ENCODE measurements around the gene POLR2L. TPM values are rescaled to one million over a fixed set of nuclear protein-coding genes. Genes with fewer than 3 reads are reported as not detected.
A peak's percentile ranks its signal among the peaks of the same experiment; 100 is the strongest.

Gene POLR2L
- total and polyA plus RNA-seq, 3 donors from 2014 or later, result 32.9 to 97.3 (median 48.4) TPM

DNA sequence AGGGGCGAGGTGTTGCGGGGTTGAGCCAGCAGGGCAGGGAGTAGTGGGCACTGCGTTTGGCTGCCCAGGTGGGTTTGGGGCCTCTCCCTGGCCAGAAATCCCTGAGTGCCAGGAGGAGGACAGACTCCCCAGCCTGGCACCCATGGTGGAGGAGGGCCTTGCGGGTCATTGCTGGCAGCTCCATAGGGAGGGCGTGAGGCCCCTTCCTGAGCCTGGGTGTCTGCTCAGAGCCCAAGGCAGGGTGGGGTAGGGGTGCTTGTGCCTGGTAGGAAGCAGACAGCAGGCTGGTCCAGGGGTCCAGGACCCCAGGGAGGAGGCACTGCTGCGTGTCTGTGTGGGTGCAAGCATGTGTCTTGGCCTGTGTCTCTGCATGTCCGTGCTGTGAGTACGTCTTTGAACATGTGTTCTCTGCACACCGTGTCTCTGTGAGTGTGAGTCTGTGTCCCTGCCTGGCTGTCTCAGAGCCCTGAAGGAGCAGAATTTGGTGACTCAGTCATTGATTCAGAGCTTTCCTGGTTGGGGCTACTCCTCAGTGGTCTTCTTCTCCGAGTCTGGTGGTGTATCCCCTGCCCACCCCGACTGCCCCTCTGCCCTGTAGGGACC, 4.3 kb upstream of the POLR2L start:
- H3K4me1 ChIP-seq, result peaks cover 62% of the 10 kb centered on the region
- intact Hi-C loops (cut with DNase I; ENCODE audit: low total_unique reads), result no loop called here
- H3K27ac ChIP-seq, result peak overlapping the region; percentile 89 to 97
- no peak for DNase-seq
- no peaks in the 10 kb centered on the region for H3K27me3 ChIP-seq
- TF ChIP-seq, protein P1, sequence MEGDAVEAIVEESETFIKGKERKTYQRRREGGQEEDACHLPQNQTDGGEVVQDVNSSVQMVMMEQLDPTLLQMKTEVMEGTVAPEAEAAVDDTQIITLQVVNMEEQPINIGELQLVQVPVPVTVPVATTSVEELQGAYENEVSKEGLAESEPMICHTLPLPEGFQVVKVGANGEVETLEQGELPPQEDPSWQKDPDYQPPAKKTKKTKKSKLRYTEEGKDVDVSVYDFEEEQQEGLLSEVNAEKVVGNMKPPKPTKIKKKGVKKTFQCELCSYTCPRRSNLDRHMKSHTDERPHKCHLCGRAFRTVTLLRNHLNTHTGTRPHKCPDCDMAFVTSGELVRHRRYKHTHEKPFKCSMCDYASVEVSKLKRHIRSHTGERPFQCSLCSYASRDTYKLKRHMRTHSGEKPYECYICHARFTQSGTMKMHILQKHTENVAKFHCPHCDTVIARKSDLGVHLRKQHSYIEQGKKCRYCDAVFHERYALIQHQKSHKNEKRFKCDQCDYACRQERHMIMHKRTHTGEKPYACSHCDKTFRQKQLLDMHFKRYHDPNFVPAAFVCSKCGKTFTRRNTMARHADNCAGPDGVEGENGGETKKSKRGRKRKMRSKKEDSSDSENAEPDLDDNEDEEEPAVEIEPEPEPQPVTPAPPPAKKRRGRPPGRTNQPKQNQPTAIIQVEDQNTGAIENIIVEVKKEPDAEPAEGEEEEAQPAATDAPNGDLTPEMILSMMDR (IDR thresholded peaks at IDR 0.05), result no peak
- no peak for TF ChIP-seq POLR2A (IDR thresholded peaks at IDR 0.05)
- H3K4me3 ChIP-seq, result no peak overlapping the region
- H3K36me3 ChIP-seq (ENCODE audit: low read depth, missing control alignments), result no peaks in the 10 kb centered on the region
- 67 to 78% methylated on average over 7 to 11 of the region's 11 CpGs for WGBS, 2 donors
- H3K9me3 ChIP-seq, result no peaks in the 10 kb centered on the region

DNA sequence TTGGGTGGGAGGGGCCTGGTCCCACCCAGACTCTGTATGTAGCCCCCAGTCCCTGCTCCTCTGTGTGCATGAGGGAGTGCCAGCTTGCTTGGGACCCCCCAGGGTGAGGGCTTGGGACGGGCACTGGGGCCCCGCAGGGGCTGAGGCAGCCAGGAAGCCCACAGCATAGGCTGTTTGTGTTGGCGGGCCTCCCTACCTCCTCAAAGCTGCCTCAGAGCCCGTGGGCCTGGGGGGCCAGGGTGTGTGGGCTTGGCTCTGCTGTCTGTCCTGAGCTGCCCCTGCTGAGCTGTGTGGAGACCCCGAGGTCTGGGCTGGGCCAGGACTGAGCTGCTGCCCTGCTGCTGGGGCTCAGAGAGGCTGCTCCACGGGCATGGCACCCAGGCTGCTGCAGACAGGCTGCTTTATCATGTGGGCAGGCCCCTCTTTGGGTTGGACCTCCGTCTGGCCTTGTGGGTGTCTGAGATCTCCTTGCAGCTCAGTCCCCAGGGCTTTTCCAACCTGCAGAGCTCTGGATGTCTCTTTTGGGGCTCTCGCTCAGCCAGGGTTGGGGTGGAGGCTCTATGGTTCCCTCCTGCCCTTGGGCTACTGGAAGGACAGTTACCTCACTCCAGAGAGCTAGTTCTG, 3.7 kb upstream of the POLR2L start:
- H3K27ac ChIP-seq, result peak overlapping the region; percentile 89 to 97
- peaks cover 62% of the 10 kb centered on the region for H3K4me1 ChIP-seq
- no peaks in the 10 kb centered on the region for H3K27me3 ChIP-seq
- TF ChIP-seq POLR2A (IDR thresholded peaks at IDR 0.05), result no peak
- TF ChIP-seq, protein P1 (IDR thresholded peaks at IDR 0.05), result no peak
- 45 to 60% methylated on average over 2 to 8 of the region's 8 CpGs for WGBS, 2 donors
- H3K4me3 ChIP-seq, result no peak overlapping the region
- no peak for DNase-seq
- no peaks in the 10 kb centered on the region for H3K36me3 ChIP-seq (ENCODE audit: low read depth, missing control alignments)
- intact Hi-C loops (cut with DNase I; ENCODE audit: low total_unique reads), result no loop called here
- H3K9me3 ChIP-seq, result no peaks in the 10 kb centered on the region

DNA sequence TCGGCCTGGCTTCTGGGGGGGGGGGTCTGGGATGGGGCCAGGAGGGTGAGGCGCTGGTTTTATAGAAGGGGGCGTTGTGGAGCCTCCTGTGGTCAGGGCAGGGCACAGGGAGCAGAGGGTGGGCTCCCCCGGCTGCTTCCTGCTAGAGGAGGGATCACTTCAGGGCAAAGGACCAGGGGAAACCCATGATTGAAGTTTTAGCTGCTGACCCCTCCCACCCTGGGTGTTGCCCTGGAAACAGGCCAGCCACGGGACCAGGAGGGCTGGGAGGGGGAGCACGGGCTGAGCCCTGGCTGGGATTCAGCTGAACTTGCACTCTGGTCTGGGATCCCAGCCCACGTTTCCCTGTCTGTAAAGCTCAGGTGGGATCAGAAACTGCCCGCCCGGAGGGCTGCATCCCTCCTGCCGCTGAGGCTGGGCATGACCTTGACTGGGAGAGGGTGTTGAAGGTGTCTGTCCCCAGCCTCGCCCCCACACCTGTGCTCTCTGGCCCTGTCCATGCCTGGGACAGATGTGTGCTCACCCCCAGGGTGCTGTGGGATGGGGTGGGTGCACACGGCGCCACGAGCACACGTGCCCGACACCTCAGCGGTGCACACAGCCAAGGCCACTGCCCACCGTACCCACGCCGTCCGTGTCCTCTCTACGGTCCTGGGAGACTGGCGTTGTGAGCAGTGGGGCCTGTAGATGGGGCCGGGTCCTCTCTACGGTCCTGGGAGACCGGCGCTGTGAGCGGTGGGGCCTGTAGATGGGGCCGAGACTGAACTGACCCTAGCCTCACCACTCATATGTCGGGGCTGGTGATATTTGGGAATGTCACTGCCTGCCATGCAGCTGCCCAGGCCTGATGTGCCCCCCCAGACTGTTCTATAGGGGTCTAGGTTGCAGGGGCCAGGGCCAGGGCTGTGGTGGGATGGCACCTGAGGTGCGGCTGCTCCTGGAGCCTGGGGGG, 2.6 kb upstream of the POLR2L start:
- H3K4me3 ChIP-seq, result peak overlapping the region; percentile 26 to 85
- TF ChIP-seq POLR2A (IDR thresholded peaks at IDR 0.05), result no peak
- TF ChIP-seq, protein P1 (IDR thresholded peaks at IDR 0.05), result no peak
- peak; percentile 93 for DNase-seq
- H3K27ac ChIP-seq, result peak overlapping the region; percentile 89 to 97
- H3K4me1 ChIP-seq, result peaks cover 55% of the 10 kb centered on the region
- WGBS, 2 donors, result 32 to 69% methylated on average over 14 to 27 of the region's 31 CpGs
- intact Hi-C loops (cut with DNase I; ENCODE audit: low total_unique reads), result no loop called here
- H3K9me3 ChIP-seq, result no peaks in the 10 kb centered on the region
- H3K27me3 ChIP-seq, result no peaks in the 10 kb centered on the region
- H3K36me3 ChIP-seq (ENCODE audit: low read depth, missing control alignments), result no peaks in the 10 kb centered on the region

DNA sequence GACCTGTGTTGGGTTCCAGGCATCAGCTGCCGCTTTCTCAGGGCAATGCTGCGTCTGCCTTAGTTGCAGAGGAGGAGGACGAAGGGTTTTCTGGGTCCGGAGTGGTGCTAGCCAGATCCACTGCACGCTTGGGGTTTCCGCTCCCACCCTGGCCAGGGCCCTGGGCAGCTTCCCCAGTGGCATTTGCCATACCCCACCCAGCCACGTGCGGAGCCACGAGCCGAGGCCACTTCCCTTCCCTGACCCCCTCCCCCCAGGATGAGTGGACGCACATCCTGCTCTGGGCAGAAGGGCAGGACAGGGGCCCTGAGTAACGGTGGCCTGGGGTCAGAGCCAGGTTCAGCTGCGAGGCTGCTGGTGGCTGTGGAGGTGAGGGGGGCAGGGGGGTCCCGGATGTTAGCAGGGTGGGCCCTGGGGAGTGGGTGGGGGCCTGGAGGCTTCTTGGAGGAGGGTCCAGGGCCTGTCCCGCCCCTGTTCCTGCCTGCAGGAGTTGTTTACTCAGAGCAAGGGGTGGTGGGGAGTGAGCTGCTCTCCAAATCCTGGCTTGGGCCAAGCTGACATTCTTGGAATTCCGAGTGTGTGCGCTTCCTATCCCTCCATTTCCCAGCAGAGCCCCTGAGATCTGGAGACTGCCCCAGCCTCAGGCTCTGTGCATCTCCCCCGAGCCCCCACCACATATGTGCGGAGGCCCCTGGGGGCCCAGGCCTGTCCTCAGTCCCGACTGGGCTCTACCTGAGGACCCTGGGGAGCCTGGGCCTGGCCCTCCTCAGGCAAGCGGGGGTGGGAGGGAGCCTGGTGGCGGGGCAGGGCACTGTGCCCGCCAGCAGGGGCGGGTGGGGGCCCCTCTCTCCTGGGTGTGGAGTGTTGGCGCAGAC, 1.7 kb upstream of the POLR2L start:
- H3K4me3 ChIP-seq, result peak overlapping the region; percentile 26 to 85
- intact Hi-C loops (cut with DNase I; ENCODE audit: low total_unique reads), result no loop called here
- 0 to 7% methylated on average over 1 to 25 of the region's 25 CpGs for WGBS, 2 donors

More for the DNA sequence above, 1.7 kb upstream of the POLR2L start:
- no peak for TF ChIP-seq POLR2A (IDR thresholded peaks at IDR 0.05)
- TF ChIP-seq, protein P1 (IDR thresholded peaks at IDR 0.05), result no peak
- peak overlapping the region; percentile 89 to 97 for H3K27ac ChIP-seq
- DNase-seq, result peak; percentile 90
- no peaks in the 10 kb centered on the region for H3K27me3 ChIP-seq
- peaks cover 52% of the 10 kb centered on the region for H3K4me1 ChIP-seq
- no peaks in the 10 kb centered on the region for H3K36me3 ChIP-seq (ENCODE audit: low read depth, missing control alignments)
- no peaks in the 10 kb centered on the region for H3K9me3 ChIP-seq

Data from testis (tissue), 3 donors.